Smooth muscle cell (in vitro differentiated cells): ENCODE results near the gene FBN1. TPM values are rescaled to one million over a fixed set of nuclear protein-coding genes. Genes with fewer than 3 reads are reported as not detected.

ENCODE experiments used
- DNase-seq: peaks from one replicate; lab custom pipeline; 2025; ENCODE audit not compliant: unreplicated experiment; lab: John Stamatoyannopoulos, UW
- H2AFZ ChIP-seq: fragments of 200-600 bp; sonication (generic); 2 replicates; pipeline ENCODE4 v1.6.0; 2016; ENCODE audit warnings: antibody characterized with exemption, low read depth, mild to moderate bottlenecking
- H3F3A ChIP-seq: fragments of 200-600 bp; sonication (generic); 2 replicates; pipeline ENCODE4 v1.6.0; 2017; ENCODE audit warnings: antibody characterized with exemption, low read depth
- H3K27ac ChIP-seq: fragments of 200-600 bp; sonication (generic); 2 replicates; pipeline ENCODE4 v1.5.1; 2016; ENCODE audit warnings: low read depth, mild to moderate bottlenecking
- H3K27me3 ChIP-seq: fragments of 200-600 bp; sonication (generic); 2 replicates; pipeline ENCODE4 v1.6.1; 2016; ENCODE audit warnings: low read depth, mild to moderate bottlenecking
- H3K36me3 ChIP-seq: fragments of 200-600 bp; sonication (generic); 2 replicates; pipeline ENCODE4 v1.5.1; 2016; ENCODE audit warnings: low read depth
- H3K4me1 ChIP-seq: fragments of 200-600 bp; sonication (generic); 2 replicates; pipeline ENCODE4 v1.5.1; 2016; ENCODE audit warnings: low read depth
- H3K4me2 ChIP-seq: fragments of 200-600 bp; sonication (generic); 2 replicates; pipeline ENCODE4 v1.6.0; 2016; ENCODE audit warnings: mild to moderate bottlenecking
- H3K4me3 ChIP-seq: fragments of 200-600 bp; sonication (generic); 2 replicates; pipeline ENCODE4 v1.5.1; 2016; ENCODE audit warnings: mild to moderate bottlenecking
- H3K79me2 ChIP-seq: fragments of 200-600 bp; sonication (generic); 2 replicates; pipeline ENCODE4 v1.6.0; 2016; ENCODE audit warnings: low read depth, mild to moderate bottlenecking
- H3K9ac ChIP-seq: fragments of 200-600 bp; sonication (generic); 2 replicates; pipeline ENCODE4 v1.6.0; 2016; ENCODE audit warnings: low read depth
- H3K9me3 ChIP-seq: fragments of 200-600 bp; sonication (generic); replicated peaks from 2 replicates; pipeline ENCODE4 v1.5.1; 2016; ENCODE audit warnings: low read depth
- H4K20me1 ChIP-seq: fragments of 200-600 bp; sonication (generic); 2 replicates; pipeline ENCODE4 v1.6.0; 2016; ENCODE audit warnings: low read depth
- WGBS: methylation state at CpG from one replicate; pipeline ENCODE4 v1.1.7; 2016; ENCODE audit warnings: low lambda C conversion rate; 5-methylcytosine and 5-hydroxymethylcytosine counted together
- polyA plus RNA-seq: library from polyadenylated mRNA; unstranded; fragments of >200 nt; fragmentation: Nextera tagmentation; extraction: Ambion mirVana; gene quantifications from 2 replicates; pipeline ENCODE4 v1.2.1, GENCODE V29; 2016
- total RNA-seq: library from RNA; depleted of rRNA; stranded (reverse); fragments of >200 nt; gene quantifications from 2 replicates; pipeline ENCODE4 v1.2.3, GENCODE V29; 2014
- TF ChIP-seq, protein P1 (sequence below): fragments of 200-600 bp; sonication (generic); IDR thresholded peaks from 2 replicates; pipeline ENCODE4 v1.5.1; 2017; ENCODE audit warnings: borderline replicate concordance, mild to moderate bottlenecking, antibody characterized with exemption; ENCODE audit not compliant: insufficient read depth, poor library complexity, severe bottlenecking

Gene FBN1
- total and polyA plus RNA-seq, 2 experiments from 2014 or later = 137 to 330 TPM

DNA sequence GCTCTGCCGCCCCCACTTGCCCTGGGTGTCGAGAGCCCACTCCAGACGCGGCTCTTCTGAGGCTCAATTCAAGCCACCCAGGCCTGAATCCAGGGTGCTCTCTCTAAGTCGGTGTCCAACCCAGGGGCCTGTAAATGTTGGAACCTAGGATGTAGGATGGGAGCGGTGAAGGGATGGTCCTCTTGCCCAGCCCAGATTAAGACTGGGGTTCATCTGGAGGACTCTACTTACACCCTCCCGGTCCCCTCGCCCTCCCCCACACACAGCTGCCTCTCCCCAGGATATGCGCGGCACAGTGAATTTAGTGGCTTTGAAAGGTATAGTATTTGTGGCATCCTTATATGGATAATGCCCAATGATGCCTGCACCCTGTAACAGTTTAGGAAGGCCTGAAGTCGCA, 822 bp upstream of the FBN1 start:
- H3K4me3 ChIP-seq = peak overlapping the region; percentile 94
- no peaks in the 10 kb centered on the region for H3K36me3 ChIP-seq
- peaks cover 40% of the 10 kb centered on the region for H4K20me1 ChIP-seq
- no peaks in the 10 kb centered on the region for H3K9me3 ChIP-seq
- TF ChIP-seq, protein P1, sequence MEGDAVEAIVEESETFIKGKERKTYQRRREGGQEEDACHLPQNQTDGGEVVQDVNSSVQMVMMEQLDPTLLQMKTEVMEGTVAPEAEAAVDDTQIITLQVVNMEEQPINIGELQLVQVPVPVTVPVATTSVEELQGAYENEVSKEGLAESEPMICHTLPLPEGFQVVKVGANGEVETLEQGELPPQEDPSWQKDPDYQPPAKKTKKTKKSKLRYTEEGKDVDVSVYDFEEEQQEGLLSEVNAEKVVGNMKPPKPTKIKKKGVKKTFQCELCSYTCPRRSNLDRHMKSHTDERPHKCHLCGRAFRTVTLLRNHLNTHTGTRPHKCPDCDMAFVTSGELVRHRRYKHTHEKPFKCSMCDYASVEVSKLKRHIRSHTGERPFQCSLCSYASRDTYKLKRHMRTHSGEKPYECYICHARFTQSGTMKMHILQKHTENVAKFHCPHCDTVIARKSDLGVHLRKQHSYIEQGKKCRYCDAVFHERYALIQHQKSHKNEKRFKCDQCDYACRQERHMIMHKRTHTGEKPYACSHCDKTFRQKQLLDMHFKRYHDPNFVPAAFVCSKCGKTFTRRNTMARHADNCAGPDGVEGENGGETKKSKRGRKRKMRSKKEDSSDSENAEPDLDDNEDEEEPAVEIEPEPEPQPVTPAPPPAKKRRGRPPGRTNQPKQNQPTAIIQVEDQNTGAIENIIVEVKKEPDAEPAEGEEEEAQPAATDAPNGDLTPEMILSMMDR = no peak
- peak overlapping the region; percentile 92 for H3K9ac ChIP-seq
- no peak for DNase-seq
- H3K27ac ChIP-seq = peak overlapping the region; percentile 73
- H2AFZ ChIP-seq = peak overlapping the region; percentile 83
- H3K79me2 ChIP-seq = peaks cover 41% of the 10 kb centered on the region
- 45% methylated on average over 11 of the region's 11 CpGs for WGBS
- H3K4me1 ChIP-seq = peaks cover 26% of the 10 kb centered on the region
- no peaks in the 10 kb centered on the region for H3F3A ChIP-seq
- peak overlapping the region; percentile 98 for H3K4me2 ChIP-seq
- H3K27me3 ChIP-seq = no peaks in the 10 kb centered on the region

DNA sequence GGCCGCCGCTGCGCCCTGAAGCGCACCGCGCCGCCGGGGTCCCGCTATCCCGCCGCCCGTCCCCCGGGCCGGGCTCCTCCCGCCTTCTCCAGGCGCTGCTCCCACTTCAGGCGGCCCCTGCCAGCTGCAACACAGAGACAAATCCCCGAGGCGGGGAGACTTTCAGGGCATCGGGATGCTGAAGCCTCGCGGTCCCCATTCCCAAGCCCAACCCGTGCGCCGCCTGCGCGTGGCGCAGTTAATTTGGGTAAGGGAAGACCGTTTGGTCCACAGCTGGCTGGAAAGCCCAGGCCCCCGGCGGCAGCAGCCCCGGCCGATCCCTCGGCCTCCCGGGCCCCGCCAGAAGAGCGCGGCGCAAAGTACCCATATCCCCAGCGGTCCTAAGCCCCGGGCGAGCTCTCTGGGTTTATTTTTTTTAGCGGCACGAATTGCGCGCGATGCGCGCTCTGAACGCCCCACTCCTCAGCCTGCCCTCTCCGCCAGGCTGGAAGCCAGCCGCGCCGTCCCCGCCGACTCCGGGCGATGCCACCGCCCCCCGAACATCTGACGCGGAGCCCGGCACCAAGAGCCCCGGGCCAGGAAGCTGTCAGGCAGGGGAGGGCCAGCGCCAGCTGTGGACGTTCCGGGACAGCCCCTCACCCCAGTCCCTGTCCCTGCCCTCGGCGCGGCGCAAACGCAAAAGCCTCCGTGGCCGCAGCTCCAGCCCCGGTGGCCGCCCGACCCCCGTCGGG, 517 bp downstream of the FBN1 start:
- peak overlapping the region; percentile 98 for H3K4me2 ChIP-seq
- peaks cover 30% of the 10 kb centered on the region for H3K4me1 ChIP-seq
- no peaks in the 10 kb centered on the region for H3K27me3 ChIP-seq
- H3K36me3 ChIP-seq = peaks cover 4% of the 10 kb centered on the region
- under 1% methylated on average over 56 of the region's 79 CpGs for WGBS
- peak overlapping the region; percentile 73 for H3K27ac ChIP-seq
- TF ChIP-seq, protein P1 = no peak
- H3K9ac ChIP-seq = peak overlapping the region; percentile 92
- H3K79me2 ChIP-seq = peaks cover 55% of the 10 kb centered on the region
- no peaks in the 10 kb centered on the region for H3K9me3 ChIP-seq
- H3K4me3 ChIP-seq = peak overlapping the region; percentile 94
- no peaks in the 10 kb centered on the region for H3F3A ChIP-seq
- DNase-seq = peak; percentile 85
- H4K20me1 ChIP-seq = peaks cover 50% of the 10 kb centered on the region
- no peak overlapping the region for H2AFZ ChIP-seq

DNA sequence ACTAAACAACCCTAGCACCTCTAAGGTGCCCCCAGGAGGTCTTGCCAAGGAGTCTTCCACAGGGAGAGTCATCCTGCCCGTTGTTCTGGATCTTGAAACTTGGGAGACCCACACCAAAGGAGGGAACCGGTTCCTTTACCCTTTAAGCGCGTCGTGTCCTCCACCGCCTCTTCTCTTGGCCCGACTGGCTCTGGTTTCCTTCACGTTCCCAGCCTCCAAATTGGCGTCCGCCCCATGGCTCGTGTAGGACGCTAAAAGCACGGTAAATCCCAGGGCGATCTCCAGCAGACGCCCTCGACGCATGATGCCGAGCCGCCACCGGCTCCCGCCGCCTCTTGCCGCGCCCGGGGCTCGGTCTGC, 1.1 kb downstream of the FBN1 start:
- Histone ChIP-seq H3K4me2 (peak overlapping the region; percentile 98), H3K27me3 (no peaks in the 10 kb centered on the region), H4K20me1 (peaks cover 50% of the 10 kb centered on the region), H3K36me3 (peaks cover 4% of the 10 kb centered on the region), H3K79me2 (peaks cover 60% of the 10 kb centered on the region), H3F3A (no peaks in the 10 kb centered on the region), H3K4me1 (peaks cover 30% of the 10 kb centered on the region), H3K9ac (peak overlapping the region; percentile 92), H2AFZ (no peak overlapping the region), H3K27ac (peak overlapping the region; percentile 73), H3K9me3 (no peaks in the 10 kb centered on the region), H3K4me3 (peak overlapping the region; percentile 94)
- no peak for DNase-seq
- TF ChIP-seq, protein P1 = no peak
- under 1% methylated on average over 26 of the region's 26 CpGs for WGBS
